ENCODE measurements around the gene AP3B2.
"Not testable (repeated sequence)": the region's sequence is repeated elsewhere in the genome, so short reads cannot be mapped to it uniquely, and the experiment has no call there.

AP3B2 gene, protein sequence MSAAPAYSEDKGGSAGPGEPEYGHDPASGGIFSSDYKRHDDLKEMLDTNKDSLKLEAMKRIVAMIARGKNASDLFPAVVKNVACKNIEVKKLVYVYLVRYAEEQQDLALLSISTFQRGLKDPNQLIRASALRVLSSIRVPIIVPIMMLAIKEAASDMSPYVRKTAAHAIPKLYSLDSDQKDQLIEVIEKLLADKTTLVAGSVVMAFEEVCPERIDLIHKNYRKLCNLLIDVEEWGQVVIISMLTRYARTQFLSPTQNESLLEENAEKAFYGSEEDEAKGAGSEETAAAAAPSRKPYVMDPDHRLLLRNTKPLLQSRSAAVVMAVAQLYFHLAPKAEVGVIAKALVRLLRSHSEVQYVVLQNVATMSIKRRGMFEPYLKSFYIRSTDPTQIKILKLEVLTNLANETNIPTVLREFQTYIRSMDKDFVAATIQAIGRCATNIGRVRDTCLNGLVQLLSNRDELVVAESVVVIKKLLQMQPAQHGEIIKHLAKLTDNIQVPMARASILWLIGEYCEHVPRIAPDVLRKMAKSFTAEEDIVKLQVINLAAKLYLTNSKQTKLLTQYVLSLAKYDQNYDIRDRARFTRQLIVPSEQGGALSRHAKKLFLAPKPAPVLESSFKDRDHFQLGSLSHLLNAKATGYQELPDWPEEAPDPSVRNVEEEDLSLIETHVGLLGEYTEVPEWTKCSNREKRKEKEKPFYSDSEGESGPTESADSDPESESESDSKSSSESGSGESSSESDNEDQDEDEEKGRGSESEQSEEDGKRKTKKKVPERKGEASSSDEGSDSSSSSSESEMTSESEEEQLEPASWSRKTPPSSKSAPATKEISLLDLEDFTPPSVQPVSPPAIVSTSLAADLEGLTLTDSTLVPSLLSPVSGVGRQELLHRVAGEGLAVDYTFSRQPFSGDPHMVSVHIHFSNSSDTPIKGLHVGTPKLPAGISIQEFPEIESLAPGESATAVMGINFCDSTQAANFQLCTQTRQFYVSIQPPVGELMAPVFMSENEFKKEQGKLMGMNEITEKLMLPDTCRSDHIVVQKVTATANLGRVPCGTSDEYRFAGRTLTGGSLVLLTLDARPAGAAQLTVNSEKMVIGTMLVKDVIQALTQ

DNA sequence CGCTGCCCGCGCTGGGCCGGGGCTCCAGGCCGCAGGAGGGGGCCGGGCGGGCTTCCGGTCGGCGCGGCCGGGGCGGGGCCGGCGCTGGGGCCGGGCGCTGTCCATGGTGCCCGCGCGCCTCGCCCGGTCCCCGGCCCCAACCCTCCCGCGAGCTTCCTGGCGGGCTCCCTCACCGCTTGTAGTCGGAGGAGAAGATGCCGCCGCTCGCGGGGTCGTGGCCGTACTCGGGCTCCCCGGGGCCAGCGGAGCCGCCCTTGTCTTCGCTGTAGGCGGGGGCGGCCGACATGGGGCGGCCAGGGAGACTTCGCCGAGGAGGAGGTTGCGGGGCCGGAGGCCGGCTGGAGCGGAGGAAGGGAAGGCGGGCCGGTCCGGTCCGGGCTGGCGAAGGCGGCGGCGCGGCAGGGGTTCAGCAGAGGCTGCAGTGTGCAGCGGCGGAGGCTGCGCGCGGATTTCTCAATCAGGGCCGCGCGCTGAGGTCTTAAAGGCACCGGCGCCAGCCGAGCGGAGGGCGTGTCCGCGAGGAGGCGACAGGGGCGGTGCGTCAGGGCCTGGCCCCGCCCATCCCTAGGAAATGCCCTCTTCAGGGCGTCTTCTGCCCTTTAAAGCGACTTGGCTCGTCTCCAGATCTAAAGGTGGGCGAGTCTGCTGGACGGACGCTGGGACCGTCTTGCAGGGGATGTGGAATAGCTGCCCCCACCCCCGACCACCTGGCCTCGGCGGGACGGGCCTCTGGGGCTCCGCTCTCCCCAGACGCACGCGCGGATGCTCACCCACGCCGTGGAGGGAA is at the start of gene AP3B2:
Gene AP3B2 (minus strand): TSS at position 455 of the 787 bp plus-strand sequence. CDS start 169 bp downstream, at position 286.
- peak; percentile 72 for DNase-seq

- no peak for DNase-seq
Measured at GRCh38 chr15:82751308-82751707, 41.6 kb upstream of the AP3B2 start.

GRCh38 chr15:82750831-82751180 is 41.1 kb upstream of the AP3B2 start:
- no peak for DNase-seq

DNA sequence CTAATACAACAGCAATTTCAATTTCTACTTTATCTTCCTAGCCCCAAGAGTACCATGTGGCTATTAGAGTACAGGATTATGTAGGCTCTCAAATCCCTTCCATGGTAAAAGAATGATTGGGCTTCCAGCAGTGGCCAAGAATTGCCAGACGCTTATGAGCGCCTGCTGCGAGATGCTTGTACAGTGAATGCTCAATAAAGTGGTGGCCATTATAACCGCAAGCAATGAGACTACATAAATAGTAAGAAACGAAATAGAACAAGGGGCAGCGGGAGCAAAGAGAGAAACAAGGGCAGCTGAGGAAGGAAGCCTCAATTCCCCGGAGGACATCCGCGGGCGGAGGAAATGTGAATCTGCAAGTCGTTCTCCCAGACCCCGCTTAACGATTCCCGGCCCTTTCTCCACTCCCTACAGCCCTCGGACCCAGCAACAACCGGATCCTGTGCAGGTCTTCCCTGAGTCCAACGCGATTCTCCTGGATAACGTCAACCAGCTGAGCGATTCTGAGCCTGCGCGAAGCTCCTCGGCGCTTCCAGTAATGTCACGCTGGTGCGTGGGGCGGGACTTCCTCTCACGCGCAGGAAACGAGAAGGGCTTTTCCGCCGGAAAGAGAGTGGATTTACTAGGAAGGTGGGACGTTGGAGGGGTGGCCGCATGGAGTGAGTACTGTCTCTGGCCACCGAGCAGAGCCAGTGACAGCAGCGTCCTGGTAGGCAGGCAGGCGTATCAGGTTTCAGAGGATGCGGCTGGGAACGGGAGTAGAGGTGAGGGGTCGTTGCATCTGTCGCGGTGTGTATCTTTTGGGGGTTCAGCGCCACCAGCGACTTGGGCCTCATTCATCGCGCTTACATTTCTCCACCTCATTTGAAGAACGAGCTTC is 40.5 kb upstream of the AP3B2 start:
- peak; percentile 79 for DNase-seq

DNA sequence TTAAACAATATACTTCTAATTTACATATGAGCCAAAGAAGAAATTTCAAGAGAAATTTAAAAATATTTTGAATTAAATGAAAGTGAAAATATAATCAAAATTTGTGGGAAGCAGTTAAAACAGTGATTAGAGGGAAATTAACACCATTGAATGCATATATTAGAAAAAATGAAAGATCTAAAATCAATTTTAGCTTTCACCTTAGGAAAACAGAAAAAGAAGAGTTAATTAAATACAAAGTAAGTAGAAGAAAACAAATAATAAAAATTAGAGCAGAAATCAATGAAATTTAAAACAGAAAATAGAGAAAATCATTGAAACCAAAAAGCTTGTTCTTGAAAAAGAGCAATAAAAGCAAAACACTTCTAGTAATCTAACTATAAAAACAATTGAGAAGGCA is 38.6 kb upstream of the AP3B2 start:
- no peak for DNase-seq

DNA sequence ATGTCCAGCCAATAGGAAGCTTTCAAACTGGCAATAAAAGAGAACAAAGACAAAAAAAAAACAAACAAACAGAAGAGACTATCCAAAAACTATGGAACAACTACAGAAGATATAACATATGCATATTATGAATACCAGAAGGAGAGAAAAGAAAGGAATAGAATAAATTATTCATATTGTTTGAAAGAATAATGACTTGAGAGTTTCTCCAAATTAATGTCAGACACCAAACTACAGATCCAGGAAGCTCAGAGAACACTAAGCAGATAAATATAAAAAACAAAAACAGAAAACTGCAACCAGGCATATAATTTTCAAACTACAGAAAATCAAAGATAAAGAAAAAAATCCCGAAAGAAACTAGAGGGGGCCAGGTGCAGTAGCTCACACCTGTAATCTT is 34.1 kb upstream of the AP3B2 start:
- no peak for DNase-seq

GRCh38 chr15:82742134-82742533 is 32.5 kb upstream of the AP3B2 start:
- DNase-seq: no peak

GRCh38 chr15:82739086-82739485 is 29.4 kb upstream of the AP3B2 start:
- DNase-seq: no peak

- DNase-seq: no peak
Measured at GRCh38 chr15:82737975-82738374, 28.3 kb upstream of the AP3B2 start.

DNA sequence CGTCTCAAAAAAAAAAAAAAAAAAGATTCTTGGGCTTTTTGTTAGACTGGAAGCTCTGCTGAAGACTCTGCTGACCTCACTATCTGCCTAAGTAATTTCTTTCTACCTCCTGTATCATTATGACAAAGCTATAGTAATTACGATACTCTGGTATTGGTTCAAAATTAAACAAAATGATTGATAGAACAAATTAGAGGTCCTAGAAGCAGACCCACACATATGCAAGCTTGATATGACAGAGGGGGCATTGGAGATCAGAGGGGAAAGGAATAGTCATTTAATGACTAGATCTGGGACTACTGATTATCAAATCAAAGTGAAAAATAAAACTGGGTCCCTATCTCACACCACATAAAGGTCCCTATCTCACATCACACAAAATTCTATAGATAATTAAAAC is 21.9 kb upstream of the AP3B2 start:
- DNase-seq: no peak

- DNase-seq: no peak
Measured at GRCh38 chr15:82730022-82730530, 20.4 kb upstream of the AP3B2 start.

DNA sequence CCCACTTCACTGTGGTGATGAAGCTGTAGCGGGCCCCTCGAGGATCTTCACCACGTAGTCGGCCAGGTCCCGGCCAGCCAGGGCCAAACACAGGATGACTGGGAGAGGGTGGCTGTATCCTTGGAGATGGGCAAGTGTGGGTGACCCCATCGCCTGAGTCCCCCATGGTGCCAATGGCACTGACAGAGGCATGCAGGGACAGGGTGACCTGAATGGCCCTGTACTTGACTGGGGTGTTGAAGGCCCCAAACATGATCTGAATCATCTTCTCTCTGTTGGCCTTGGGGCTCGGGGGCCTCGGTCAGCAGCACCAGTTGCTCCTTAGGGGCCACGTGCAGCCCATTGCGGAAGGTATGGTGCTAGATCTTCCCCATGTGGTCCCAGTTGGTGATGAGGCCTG is 17.1 kb upstream of the AP3B2 start:
- no peak for DNase-seq

GRCh38 chr15:82715003-82715402 is 5.3 kb upstream of the AP3B2 start:
- DNase-seq: no peak

DNA sequence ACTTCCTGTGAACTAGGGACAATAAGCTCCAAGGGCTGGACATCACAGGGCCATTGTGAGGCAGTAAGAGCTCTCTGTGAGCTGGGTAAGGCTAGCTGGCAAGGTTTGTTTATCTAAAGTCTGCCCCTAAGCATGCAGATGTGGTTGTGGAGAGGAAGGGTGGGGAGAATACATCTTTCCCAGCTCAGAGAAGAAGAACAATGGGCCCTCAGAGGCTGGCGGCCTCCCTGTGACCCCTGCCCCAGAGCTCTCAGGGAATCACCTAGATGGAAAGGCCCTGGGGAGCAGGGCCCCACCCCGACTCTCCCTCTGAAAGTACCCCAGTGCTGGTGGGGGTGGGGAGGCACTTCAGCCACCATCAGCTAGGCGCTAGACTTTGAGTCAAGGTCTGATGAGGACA is 4.3 kb upstream of the AP3B2 start:
- DNase-seq: no peak

DNA sequence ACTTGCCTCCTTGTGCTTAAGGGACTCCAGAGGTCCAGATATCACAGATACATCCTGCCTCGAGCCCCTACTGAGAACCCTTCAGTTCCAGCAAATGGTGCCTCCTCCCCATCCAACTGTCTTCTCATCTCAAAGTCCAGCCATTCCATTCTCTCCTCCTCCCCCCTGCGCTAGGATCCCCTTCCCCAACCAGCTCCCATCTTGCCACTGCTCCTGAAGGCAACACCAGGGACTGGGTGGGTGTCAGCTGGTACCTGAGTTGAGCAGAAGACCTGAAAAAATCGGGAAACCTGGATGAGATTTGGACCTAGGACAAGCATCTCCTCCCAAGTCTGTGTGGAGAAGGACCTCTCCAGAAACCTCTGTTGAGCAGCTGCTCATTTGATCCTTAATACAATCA is 2.4 kb upstream of the AP3B2 start:
- no peak for DNase-seq

- DNase-seq: no peak
Measured at GRCh38 chr15:82710926-82711490, 1.3 kb upstream of the AP3B2 start.

- no peak for DNase-seq
Measured at GRCh38 chr15:82710208-82710555, 507 bp upstream of the AP3B2 start.

GRCh38 chr15:82709081-82709420 is 624 bp downstream of the AP3B2 start:
- DNase-seq: no peak

DNA sequence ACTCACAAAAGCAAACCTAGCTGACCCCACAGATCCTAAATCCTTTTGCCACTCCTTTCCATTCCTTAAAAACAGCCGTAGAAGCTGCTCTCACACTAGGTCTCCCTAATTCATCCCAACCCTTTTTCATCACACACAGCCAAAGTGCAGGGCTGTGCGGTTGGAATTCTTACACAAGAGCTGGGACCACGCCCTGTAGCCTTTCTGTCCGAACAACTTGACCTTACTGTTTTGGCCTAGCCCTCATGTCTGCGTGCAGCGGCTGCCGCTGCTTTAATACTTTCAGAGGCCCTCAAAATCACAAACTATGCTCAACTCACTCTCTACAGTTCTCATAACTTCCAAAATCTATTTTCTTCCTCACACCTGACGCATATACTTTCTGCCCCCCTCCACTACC is 3.8 kb downstream of the AP3B2 start:
- DNase-seq: not testable (repeated sequence)

GRCh38 chr15:82699726-82700125 is 9.9 kb downstream of the AP3B2 start:
- DNase-seq: no peak

DNA sequence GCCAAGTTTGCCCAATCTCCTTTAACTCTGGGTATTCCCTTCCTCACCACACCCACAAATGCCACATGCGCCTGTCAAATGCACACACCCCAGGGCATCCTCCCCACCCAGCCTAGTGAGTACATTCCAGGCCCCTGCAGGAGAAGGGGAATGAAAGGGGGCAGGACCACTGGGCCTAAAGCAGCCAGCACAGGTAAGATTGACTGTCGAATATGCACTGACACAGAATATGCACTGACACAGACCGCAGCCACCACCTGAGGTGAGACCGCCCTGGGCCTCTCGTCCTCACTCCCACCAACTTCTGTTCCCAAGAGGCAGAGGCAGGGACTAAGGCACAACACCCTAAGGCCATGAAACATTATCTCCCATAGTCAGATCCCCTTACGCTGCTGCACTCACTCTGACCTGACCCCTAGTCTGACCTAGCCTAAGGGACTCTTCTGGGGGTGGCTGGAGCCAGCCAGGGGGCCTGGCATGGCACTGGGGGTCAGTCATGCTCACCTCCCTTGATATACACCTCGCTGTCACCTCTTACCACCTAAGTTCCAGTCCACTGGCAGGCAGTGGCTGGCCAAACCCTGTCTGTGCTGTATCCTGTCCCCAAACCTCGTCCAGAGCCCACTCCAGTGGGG is 10.8 kb downstream of the AP3B2 start:
- no peak for DNase-seq
